ENCODE measurements around the gene RNF152.
"Not testable (repeated sequence)": the region's sequence is repeated elsewhere in the genome, so short reads cannot be mapped to it uniquely, and the experiment has no call there.

RNF152 gene

GRCh38 chr18:61784834-61785233 lies 108.0 kb downstream of the RNF152 start:
- no peak overlapping the region for H3K4me3 Mint-ChIP-seq
- H3K27me3 Mint-ChIP-seq (ENCODE audit: low read depth, poor library complexity) = peaks cover 14% of the 10 kb centered on the region
- DNase-seq = no peak
- H3K27ac Mint-ChIP-seq = no peak overlapping the region
- peaks cover 3% of the 10 kb centered on the region for H3K36me3 Mint-ChIP-seq (ENCODE audit: low read depth)
- TF ChIP-seq CTCF (IDR thresholded peaks at IDR 0.05) = no peak
- peaks cover 27% of the 10 kb centered on the region for H3K9me3 Mint-ChIP-seq
- no peaks in the 10 kb centered on the region for H3K4me1 Mint-ChIP-seq

- Mint-ChIP-seq H3K36me3 (ENCODE audit: low read depth) (peaks cover 3% of the 10 kb centered on the region), H3K27me3 (ENCODE audit: low read depth, poor library complexity) (peaks cover 18% of the 10 kb centered on the region), H3K4me3 (no peak overlapping the region), H3K27ac (no peak overlapping the region), H3K9me3 (peaks cover 10% of the 10 kb centered on the region), H3K4me1 (no peaks in the 10 kb centered on the region)
- no peak for DNase-seq
- TF ChIP-seq CTCF (IDR thresholded peaks at IDR 0.05) = no peak
These were observed 110.3 kb downstream of the RNF152 start for GRCh38 chr18:61782545-61782944.

- peaks cover 25% of the 10 kb centered on the region for H3K9me3 Mint-ChIP-seq
- H3K4me3 Mint-ChIP-seq; DNase-seq; H3K27ac Mint-ChIP-seq; H3K4me1 Mint-ChIP-seq; H3K36me3 Mint-ChIP-seq (ENCODE audit: low read depth): not testable (repeated sequence)
- H3K27me3 Mint-ChIP-seq (ENCODE audit: low read depth, poor library complexity) = peaks cover 12% of the 10 kb centered on the region
These were observed 116.6 kb downstream of the RNF152 start for GRCh38 chr18:61776201-61776600.

- no peak for TF ChIP-seq CTCF (IDR thresholded peaks at IDR 0.05)
- Mint-ChIP-seq H3K36me3 (ENCODE audit: low read depth) (no peaks in the 10 kb centered on the region), H3K27ac (no peak overlapping the region), H3K4me1 (peaks cover 3% of the 10 kb centered on the region), H3K9me3 (peaks cover 25% of the 10 kb centered on the region), H3K4me3 (no peak overlapping the region), H3K27me3 (ENCODE audit: low read depth, poor library complexity) (peaks cover 4% of the 10 kb centered on the region)
- no peak for DNase-seq
These were observed 118.0 kb downstream of the RNF152 start for GRCh38 chr18:61774846-61775245.

- Mint-ChIP-seq H3K27me3 (ENCODE audit: low read depth, poor library complexity) (no peaks in the 10 kb centered on the region), H3K4me3 (no peak overlapping the region), H3K27ac (no peak overlapping the region), H3K36me3 (ENCODE audit: low read depth) (peaks cover 5% of the 10 kb centered on the region), H3K9me3 (peaks cover 32% of the 10 kb centered on the region), H3K4me1 (peaks cover 9% of the 10 kb centered on the region)
- no peak for TF ChIP-seq CTCF (IDR thresholded peaks at IDR 0.05)
- DNase-seq = no peak
These were observed 120.4 kb downstream of the RNF152 start for GRCh38 chr18:61772293-61772848.

GRCh38 chr18:61771861-61772260 lies 120.9 kb downstream of the RNF152 start:
- no peaks in the 10 kb centered on the region for H3K27me3 Mint-ChIP-seq (ENCODE audit: low read depth, poor library complexity)
- no peak overlapping the region for H3K27ac Mint-ChIP-seq
- no peak for TF ChIP-seq CTCF (IDR thresholded peaks at IDR 0.05)
- peaks cover 5% of the 10 kb centered on the region for H3K36me3 Mint-ChIP-seq (ENCODE audit: low read depth)
- peaks cover 9% of the 10 kb centered on the region for H3K4me1 Mint-ChIP-seq
- no peak for DNase-seq
- no peak overlapping the region for H3K4me3 Mint-ChIP-seq
- H3K9me3 Mint-ChIP-seq = peaks cover 32% of the 10 kb centered on the region

Measured in nephron progenitor cell (in vitro differentiated cells).